Measurements from ENCODE around the gene POLR2L.

The POLR2L gene

DNA sequence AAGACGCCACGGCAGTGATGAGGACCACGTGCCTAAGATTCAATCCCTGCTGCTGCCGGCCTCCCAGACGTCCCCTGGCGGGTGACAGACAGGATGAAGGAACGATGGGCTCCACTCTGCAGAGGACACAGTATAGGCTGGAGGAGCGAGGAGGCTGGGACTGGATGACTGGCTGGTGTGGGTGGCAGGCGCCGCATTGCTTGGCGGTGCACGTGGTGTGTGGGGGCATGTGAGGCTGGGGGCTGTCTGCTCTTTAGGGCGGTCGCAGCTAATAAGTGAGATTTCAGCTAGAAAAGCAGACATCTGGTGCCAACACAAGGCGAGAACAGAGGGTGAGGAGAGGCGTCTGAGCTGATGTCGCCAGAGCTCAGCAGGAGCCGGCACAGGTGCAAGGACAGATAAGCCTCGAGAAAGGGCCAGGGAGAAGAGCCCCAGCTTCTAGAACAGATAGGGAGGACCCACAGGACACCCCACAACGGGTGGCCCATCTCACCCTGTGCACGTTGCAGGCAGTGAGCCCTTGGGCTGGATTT is 33.5 kb upstream of the POLR2L start:
- TF ChIP-seq, protein P1, sequence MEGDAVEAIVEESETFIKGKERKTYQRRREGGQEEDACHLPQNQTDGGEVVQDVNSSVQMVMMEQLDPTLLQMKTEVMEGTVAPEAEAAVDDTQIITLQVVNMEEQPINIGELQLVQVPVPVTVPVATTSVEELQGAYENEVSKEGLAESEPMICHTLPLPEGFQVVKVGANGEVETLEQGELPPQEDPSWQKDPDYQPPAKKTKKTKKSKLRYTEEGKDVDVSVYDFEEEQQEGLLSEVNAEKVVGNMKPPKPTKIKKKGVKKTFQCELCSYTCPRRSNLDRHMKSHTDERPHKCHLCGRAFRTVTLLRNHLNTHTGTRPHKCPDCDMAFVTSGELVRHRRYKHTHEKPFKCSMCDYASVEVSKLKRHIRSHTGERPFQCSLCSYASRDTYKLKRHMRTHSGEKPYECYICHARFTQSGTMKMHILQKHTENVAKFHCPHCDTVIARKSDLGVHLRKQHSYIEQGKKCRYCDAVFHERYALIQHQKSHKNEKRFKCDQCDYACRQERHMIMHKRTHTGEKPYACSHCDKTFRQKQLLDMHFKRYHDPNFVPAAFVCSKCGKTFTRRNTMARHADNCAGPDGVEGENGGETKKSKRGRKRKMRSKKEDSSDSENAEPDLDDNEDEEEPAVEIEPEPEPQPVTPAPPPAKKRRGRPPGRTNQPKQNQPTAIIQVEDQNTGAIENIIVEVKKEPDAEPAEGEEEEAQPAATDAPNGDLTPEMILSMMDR (IDR thresholded peaks at IDR 0.05; ENCODE audit: insufficient read depth, low read depth, low read length, missing control alignments), result no peak
- H3K4me3 ChIP-seq (ENCODE audit: low read depth, low read length), result no peak overlapping the region
- DNase-seq (ENCODE audit: low read depth), result no peak

DNA sequence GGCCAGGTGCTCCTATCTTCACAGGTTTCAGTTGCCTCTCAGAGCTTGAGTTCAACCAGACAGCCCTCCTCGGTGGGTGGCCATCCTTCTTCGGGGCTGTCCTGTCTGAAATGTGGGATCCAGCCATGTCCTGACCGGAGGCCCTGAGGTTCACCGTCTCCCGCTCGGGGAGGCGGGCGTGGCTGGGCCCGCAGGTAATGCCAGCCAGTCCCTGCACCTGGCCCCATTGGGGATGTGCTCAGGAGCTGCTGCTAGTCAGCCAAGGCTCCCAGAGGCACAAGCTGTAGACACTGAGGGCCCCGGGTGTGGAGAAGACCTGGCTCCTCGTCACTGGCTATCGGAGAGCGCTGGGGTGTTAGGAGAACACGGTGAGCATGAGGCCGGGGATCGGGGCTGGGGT is 32.9 kb upstream of the POLR2L start:
- DNase-seq (ENCODE audit: low read depth), result no peak
- TF ChIP-seq, protein P1 (IDR thresholded peaks at IDR 0.05; ENCODE audit: insufficient read depth, low read depth, low read length, missing control alignments), result no peak
- no peak overlapping the region for H3K4me3 ChIP-seq (ENCODE audit: low read depth, low read length)

DNA sequence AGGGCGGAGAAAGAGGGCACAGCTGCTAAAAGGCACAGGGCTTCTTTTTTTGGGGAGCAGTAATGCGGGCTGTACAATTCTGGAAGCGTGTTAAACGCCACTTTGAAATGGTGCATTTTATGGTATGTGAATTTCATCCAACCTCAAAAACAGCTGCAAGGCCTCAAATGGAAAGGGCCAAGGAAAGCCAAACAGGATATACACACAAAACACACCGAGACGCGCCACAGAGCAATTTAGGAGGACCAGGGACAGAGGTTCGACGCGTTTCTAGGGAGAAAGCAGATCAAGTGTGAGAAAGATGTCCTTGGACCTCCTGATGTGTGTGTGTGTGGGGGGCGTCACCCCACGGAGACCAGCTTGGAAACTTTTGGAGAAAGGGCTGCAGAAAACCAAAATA is 31.4 kb upstream of the POLR2L start:
- no peak overlapping the region for H3K4me3 ChIP-seq (ENCODE audit: low read depth, low read length)
- DNase-seq (ENCODE audit: low read depth), result no peak
- TF ChIP-seq, protein P1 (IDR thresholded peaks at IDR 0.05; ENCODE audit: insufficient read depth, low read depth, low read length, missing control alignments), result no peak

DNA sequence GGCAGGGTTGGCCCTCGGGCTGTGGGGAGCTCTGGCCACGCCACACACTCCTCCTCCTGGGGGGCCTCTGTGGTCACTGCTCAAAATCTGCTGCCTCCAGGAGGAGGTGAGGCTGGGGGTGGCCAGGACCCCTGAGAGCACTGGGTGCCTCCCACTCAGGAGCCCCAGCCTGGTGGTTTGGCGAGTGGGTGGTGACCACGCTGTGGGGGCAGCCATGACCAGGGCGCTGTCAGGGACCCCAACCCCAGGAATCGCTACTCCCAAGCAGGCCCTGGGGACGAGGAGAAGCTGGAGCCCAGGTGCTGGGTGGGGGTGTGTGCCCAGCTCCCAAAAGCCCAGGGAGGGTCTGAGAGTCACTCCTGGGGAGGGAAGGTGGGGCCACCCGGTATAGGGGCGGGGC is 30.5 kb upstream of the POLR2L start:
- no peak overlapping the region for H3K4me3 ChIP-seq (ENCODE audit: low read depth, low read length)
- TF ChIP-seq, protein P1 (IDR thresholded peaks at IDR 0.05; ENCODE audit: insufficient read depth, low read depth, low read length, missing control alignments), result no peak
- no peak for DNase-seq (ENCODE audit: low read depth)

DNA sequence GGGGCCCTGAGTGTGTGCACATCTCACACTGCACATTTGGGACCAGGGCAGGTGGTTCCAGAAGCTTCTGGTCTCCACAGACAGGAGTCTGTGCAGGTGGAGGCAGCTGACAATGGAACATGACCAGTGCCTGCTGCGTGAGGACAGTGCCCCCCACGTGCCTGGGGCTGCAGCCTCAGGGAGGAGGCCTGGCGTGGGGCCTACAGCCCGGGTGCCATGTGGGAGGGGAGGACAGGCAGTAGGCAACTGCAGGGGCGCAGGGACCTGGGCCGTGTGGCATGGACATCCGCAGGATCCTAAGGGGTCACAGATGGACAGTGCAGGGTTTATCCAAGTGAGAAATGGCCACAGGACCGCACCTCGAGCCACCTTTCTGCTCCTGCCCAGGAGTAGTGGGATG is 29.1 kb upstream of the POLR2L start:
- DNase-seq (ENCODE audit: low read depth), result no peak
- TF ChIP-seq, protein P1 (IDR thresholded peaks at IDR 0.05; ENCODE audit: insufficient read depth, low read depth, low read length, missing control alignments), result no peak
- H3K4me3 ChIP-seq (ENCODE audit: low read depth, low read length), result no peak overlapping the region

DNA sequence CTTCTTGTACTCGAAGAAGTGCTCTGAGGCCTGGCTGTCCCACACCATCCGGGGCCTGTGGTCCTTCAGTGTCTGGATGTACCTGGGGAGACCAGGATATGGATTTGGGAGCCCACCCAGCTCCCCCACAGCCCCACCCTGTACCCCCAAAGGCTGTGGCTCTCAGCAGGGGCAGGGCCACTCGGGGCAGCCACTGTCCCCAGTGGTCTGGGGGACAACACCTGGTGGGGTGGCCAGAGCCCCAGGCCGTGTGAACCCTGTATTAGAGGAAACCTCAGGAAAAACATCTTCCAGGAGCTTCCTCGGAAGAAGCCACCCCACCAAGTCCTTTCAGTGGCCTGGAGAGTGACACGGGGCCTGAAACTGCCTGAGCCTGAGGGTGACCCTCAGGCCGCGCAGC is 28.1 kb upstream of the POLR2L start:
- TF ChIP-seq, protein P1 (IDR thresholded peaks at IDR 0.05; ENCODE audit: insufficient read depth, low read depth, low read length, missing control alignments), result no peak
- no peak overlapping the region for H3K4me3 ChIP-seq (ENCODE audit: low read depth, low read length)
- no peak for DNase-seq (ENCODE audit: low read depth)

DNA sequence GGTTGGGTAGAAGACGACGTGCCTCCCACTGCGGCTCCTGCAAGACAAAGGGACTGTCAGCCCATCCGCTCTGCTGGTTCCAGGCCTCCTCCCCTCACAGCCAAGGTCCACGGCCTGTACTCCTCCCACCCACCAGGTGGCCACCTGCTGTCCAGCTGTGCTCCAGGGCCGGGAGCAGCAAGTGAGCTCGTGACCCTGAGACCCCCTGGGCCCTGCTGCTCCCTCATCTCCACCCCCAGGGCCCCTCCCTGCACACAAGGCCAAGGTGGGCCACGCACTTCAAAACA is 27.7 kb upstream of the POLR2L start:
- no peak for DNase-seq (ENCODE audit: low read depth)
- no peak overlapping the region for H3K4me3 ChIP-seq (ENCODE audit: low read depth, low read length)
- TF ChIP-seq, protein P1 (IDR thresholded peaks at IDR 0.05; ENCODE audit: insufficient read depth, low read depth, low read length, missing control alignments), result no peak
